HepG2 (cell line): ENCODE measurements around the gene NOB1. TPM values are rescaled to one million over a fixed set of nuclear protein-coding genes. Genes with fewer than 3 reads are reported as not detected.

ENCODE experiments used
- ARHGAP35 ChIP-seq: sonication (generic); formaldehyde crosslinking; IDR thresholded peaks from 2 replicates; pipeline ENCODE4 v1.9.0; 2022; ENCODE audit warnings: mild to moderate bottlenecking, inconsistent platforms, moderate library complexity, missing genetic modification reagents, borderline replicate concordance
- CCDC6 ChIP-seq: sonication (generic); formaldehyde crosslinking; IDR thresholded peaks from 2 replicates; pipeline ENCODE4 v1.8.1; 2022; ENCODE audit warnings: mild to moderate bottlenecking, missing genetic modification reagents, moderate library complexity
- CENPX ChIP-seq: sonication (generic); formaldehyde crosslinking; IDR thresholded peaks from 2 replicates; pipeline ENCODE4 v1.9.0; 2021; ENCODE audit warnings: mild to moderate bottlenecking, missing genetic modification reagents, moderate library complexity
- FOXP4 ChIP-seq: sonication (generic); formaldehyde crosslinking; IDR thresholded peaks from 2 replicates; pipeline ENCODE4 v1.4.0; 2020; ENCODE audit warnings: missing genetic modification reagents
- LCORL ChIP-seq, 2 experiments: fragments of 450-650 bp in 1 of 2; sonication (generic) in 1 of 2; formaldehyde crosslinking in 1 of 2; IDR thresholded peaks; 2 replicates each; pipeline versions ENCODE4 v1.5.0 to v1.6.1; 2017 to 2020; ENCODE audit warnings: antibody characterized with exemption in 1 of 2, missing genetic modification reagents in 1 of 2
- MTERF4 ChIP-seq: sonication (generic); formaldehyde crosslinking; IDR thresholded peaks from 2 replicates; pipeline ENCODE4 v1.8.0; 2023; ENCODE audit warnings: mild to moderate bottlenecking, missing genetic modification reagents
- NBN ChIP-seq: fragments of 450-650 bp; conservative IDR thresholded peaks from 2 replicates; pipeline ENCODE4 v1.6.1; 2017
- PHF5A ChIP-seq: IDR thresholded peaks from one replicate; pipeline ENCODE4 v1.6.1; 2018; ENCODE audit warnings: low read depth, missing genetic modification reagents; ENCODE audit not compliant: unreplicated experiment
- TBP ChIP-seq: sonication (generic); formaldehyde crosslinking; IDR thresholded peaks from 2 replicates; pipeline ENCODE4 v1.5.0; 2020; ENCODE audit warnings: missing genetic modification reagents
- WIZ ChIP-seq: sonication (generic); formaldehyde crosslinking; IDR thresholded peaks from 2 replicates; pipeline ENCODE4 v1.5.1; 2020; ENCODE audit warnings: mild to moderate bottlenecking, missing genetic modification reagents
- ZNF282 ChIP-seq: fragments of 450-650 bp; IDR thresholded peaks from 2 replicates; pipeline ENCODE4 v1.6.1; 2018; ENCODE audit not compliant: partially characterized antibody
- ZNF3 ChIP-seq: IDR thresholded peaks from 2 replicates; pipeline ENCODE4 v1.7.0; 2017; ENCODE audit warnings: inconsistent platforms
- polyA plus RNA-seq, 8 experiments: library from polyadenylated mRNA; depleted of rRNA in 3 of 8; stranded (reverse) in 7 of 8; unstranded in 1 of 8; fragments of >200 nt; fragmentation: Illumina TruSeq in 4 of 8; extraction: Trizol in 4 of 8; gene quantifications; 2 replicates each; pipeline versions ENCODE4 v1.2.1 to v1.2.3, GENCODE V29; 2011 to 2016; ENCODE audit warnings: low read depth in 4 of 8, missing spikeins in 1 of 8, mixed read lengths in 1 of 8; ENCODE audit not compliant: insufficient read depth in 1 of 8
- total RNA-seq, 5 experiments: library from RNA; depleted of rRNA; stranded (reverse); fragments of >200 nt; fragmentation: Illumina TruSeq; extraction: Trizol; gene quantifications; 2 replicates each; pipeline ENCODE4 v1.2.3, GENCODE V29; 2016; ENCODE audit warnings: low read depth in 1 of 5
- TF ChIP-seq, protein P1 (sequence below): sonication (generic); formaldehyde crosslinking; IDR thresholded peaks from 2 replicates; pipeline ENCODE4 v1.4.0; 2020; ENCODE audit warnings: missing genetic modification reagents, mild to moderate bottlenecking, borderline replicate concordance
- TF ChIP-seq, protein P2 (sequence below): sonication (generic); formaldehyde crosslinking; IDR thresholded peaks from 2 replicates; pipeline ENCODE4 v1.4.0; 2020; ENCODE audit warnings: missing genetic modification reagents
- TF ChIP-seq, protein P3 (sequence below), 2 experiments: sonication (generic) in 1 of 2; formaldehyde crosslinking in 1 of 2; IDR thresholded peaks; 2 replicates each; pipeline versions ENCODE4 v1.4.0 to v1.6.1; 2016 to 2020; ENCODE audit warnings: borderline replicate concordance in 1 of 2, low read depth in 1 of 2, mild to moderate bottlenecking in 1 of 2, missing genetic modification reagents in 1 of 2
- TF ChIP-seq, protein P4 (sequence below): IDR thresholded peaks from 2 replicates; pipeline ENCODE4 v1.6.1; 2016; ENCODE audit warnings: mild to moderate bottlenecking
- TF ChIP-seq, protein P5 (sequence below): sonication (generic); formaldehyde crosslinking; IDR thresholded peaks from 2 replicates; pipeline ENCODE4 v1.4.0; 2020; ENCODE audit warnings: missing genetic modification reagents

Gene NOB1
- total and polyA plus RNA-seq, 2 of the 13 experiments (the other 11 are each of a cell fraction or from before 2014, with no cell fraction given), result 47.1 to 162 TPM

DNA sequence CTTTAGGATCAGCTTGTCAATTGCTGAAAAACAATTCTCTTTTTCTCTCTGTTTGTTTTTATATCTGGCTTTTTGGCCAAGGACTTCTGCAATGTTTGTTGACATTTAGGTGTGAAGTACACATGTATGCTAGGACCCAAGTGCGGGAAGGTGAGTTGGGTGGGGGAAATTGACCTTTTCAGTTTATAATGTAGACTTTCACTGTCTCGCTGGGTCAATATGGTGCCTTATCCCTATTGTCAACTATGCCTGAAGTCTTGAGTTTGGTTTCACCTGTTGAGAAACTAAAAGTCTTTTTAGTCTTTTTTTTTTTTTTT lies 16.9 kb upstream of the NOB1 start (continued):
- no peak for TF ChIP-seq ARHGAP35 (CRISPR knock-in tag)
- TF ChIP-seq, protein P1, sequence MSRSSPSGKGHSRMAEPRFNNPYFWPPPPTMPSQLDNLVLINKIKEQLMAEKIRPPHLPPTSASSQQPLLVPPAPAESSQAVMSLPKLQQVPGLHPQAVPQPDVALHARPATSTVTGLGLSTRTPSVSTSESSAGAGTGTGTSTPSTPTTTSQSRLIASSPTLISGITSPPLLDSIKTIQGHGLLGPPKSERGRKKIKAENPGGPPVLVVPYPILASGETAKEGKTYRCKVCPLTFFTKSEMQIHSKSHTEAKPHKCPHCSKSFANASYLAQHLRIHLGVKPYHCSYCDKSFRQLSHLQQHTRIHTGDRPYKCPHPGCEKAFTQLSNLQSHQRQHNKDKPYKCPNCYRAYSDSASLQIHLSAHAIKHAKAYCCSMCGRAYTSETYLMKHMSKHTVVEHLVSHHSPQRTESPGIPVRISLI (CRISPR knock-in tag), result no peak
- TF ChIP-seq, protein P2, sequence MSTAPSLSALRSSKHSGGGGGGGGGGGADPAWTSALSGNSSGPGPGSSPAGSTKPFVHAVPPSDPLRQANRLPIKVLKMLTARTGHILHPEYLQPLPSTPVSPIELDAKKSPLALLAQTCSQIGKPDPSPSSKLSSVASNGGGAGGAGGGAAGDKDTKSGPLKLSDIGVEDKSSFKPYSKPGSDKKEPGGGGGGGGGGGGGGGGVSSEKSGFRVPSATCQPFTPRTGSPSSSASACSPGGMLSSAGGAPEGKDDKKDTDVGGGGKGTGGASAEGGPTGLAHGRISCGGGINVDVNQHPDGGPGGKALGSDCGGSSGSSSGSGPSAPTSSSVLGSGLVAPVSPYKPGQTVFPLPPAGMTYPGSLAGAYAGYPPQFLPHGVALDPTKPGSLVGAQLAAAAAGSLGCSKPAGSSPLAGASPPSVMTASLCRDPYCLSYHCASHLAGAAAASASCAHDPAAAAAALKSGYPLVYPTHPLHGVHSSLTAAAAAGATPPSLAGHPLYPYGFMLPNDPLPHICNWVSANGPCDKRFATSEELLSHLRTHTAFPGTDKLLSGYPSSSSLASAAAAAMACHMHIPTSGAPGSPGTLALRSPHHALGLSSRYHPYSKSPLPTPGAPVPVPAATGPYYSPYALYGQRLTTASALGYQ (CRISPR knock-in tag), result peak; percentile 64; the same call in 1 of the 2 replicates
- TF ChIP-seq WIZ (CRISPR knock-in tag), result no peak
- TF ChIP-seq, protein P3, sequence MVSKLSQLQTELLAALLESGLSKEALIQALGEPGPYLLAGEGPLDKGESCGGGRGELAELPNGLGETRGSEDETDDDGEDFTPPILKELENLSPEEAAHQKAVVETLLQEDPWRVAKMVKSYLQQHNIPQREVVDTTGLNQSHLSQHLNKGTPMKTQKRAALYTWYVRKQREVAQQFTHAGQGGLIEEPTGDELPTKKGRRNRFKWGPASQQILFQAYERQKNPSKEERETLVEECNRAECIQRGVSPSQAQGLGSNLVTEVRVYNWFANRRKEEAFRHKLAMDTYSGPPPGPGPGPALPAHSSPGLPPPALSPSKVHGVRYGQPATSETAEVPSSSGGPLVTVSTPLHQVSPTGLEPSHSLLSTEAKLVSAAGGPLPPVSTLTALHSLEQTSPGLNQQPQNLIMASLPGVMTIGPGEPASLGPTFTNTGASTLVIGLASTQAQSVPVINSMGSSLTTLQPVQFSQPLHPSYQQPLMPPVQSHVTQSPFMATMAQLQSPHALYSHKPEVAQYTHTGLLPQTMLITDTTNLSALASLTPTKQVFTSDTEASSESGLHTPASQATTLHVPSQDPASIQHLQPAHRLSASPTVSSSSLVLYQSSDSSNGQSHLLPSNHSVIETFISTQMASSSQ (IDR thresholded peaks at IDR 0.05; ENCODE audit: low read depth), result no peak
- TF ChIP-seq, protein P3 (CRISPR knock-in tag; IDR thresholded peaks at IDR 0.05; ENCODE audit: borderline replicate concordance), result no peak
- peak; percentile 69; the same call in 1 of the 2 replicates for TF ChIP-seq FOXP4
- no peak for TF ChIP-seq MTERF4 (CRISPR knock-in tag)
- TF ChIP-seq CENPX, result no peak
- no peak for TF ChIP-seq PHF5A (CRISPR knock-in tag)
- TF ChIP-seq, protein P4, sequence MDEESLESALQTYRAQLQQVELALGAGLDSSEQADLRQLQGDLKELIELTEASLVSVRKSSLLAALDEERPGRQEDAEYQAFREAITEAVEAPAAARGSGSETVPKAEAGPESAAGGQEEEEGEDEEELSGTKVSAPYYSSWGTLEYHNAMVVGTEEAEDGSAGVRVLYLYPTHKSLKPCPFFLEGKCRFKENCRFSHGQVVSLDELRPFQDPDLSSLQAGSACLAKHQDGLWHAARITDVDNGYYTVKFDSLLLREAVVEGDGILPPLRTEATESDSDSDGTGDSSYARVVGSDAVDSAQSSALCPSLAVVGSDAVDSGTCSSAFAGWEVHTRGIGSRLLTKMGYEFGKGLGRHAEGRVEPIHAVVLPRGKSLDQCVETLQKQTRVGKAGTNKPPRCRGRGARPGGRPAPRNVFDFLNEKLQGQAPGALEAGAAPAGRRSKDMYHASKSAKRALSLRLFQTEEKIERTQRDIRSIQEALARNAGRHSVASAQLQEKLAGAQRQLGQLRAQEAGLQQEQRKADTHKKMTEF (CRISPR knock-in tag), result no peak
- no peak for TF ChIP-seq CCDC6
- no peak for TF ChIP-seq ZNF282
- no peak for TF ChIP-seq LCORL (IDR thresholded peaks at IDR 0.05)
- peak; percentile 78 for TF ChIP-seq LCORL (CRISPR knock-in tag; IDR thresholded peaks at IDR 0.05)
- TF ChIP-seq NBN, result no peak
- TF ChIP-seq ZNF3 (CRISPR knock-in tag), result no peak
- TF ChIP-seq, protein P5, sequence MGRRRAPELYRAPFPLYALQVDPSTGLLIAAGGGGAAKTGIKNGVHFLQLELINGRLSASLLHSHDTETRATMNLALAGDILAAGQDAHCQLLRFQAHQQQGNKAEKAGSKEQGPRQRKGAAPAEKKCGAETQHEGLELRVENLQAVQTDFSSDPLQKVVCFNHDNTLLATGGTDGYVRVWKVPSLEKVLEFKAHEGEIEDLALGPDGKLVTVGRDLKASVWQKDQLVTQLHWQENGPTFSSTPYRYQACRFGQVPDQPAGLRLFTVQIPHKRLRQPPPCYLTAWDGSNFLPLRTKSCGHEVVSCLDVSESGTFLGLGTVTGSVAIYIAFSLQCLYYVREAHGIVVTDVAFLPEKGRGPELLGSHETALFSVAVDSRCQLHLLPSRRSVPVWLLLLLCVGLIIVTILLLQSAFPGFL (CRISPR knock-in tag), result no peak
- TF ChIP-seq TBP (CRISPR knock-in tag), result no peak
